ES-I3 (cell line): Measurements from ENCODE around the gene BRINP3.
"Not testable (repeated sequence)": the region's sequence is repeated elsewhere in the genome, so short reads cannot be mapped to it uniquely, and the experiment has no call there.

Experiments
- H3K36me3 ChIP-seq: 2 replicates; pipeline ENCODE4 v1.6.1; 2013; ENCODE audit warnings: mild to moderate bottlenecking, low read length, control low read depth, moderate library complexity; ENCODE audit not compliant: insufficient read depth
- H3K4me1 ChIP-seq: 2 replicates; pipeline ENCODE4 v1.6.1; 2013; ENCODE audit warnings: mild to moderate bottlenecking, control low read depth, low read length; ENCODE audit not compliant: insufficient read depth
- H3K9ac ChIP-seq: 2 replicates; pipeline ENCODE4 v1.6.1; 2013; ENCODE audit warnings: low read depth, mild to moderate bottlenecking, low read length, moderate library complexity
- H3K9me3 ChIP-seq: 2 replicates; pipeline ENCODE4 v1.6.1; 2013; ENCODE audit warnings: mild to moderate bottlenecking, low read length, moderate library complexity; ENCODE audit not compliant: control insufficient read depth, insufficient read depth

Gene BRINP3

GRCh38 chr1:190124068-190124467 lies 353.6 kb downstream of the BRINP3 start:
- H3K4me1 ChIP-seq, result no peaks in the 10 kb centered on the region
- no peak overlapping the region for H3K9ac ChIP-seq
- H3K36me3 ChIP-seq, result no peaks in the 10 kb centered on the region
- H3K9me3 ChIP-seq, result no peaks in the 10 kb centered on the region

- H3K9me3 ChIP-seq, H3K4me1 ChIP-seq: not testable (repeated sequence)
These were observed 357.1 kb downstream of the BRINP3 start for GRCh38 chr1:190120564-190120963.

GRCh38 chr1:190119683-190120082 lies 358.0 kb downstream of the BRINP3 start:
- no peaks in the 10 kb centered on the region; the same call in 1 of the 2 replicates for H3K4me1 ChIP-seq
- H3K9me3 ChIP-seq, result no peaks in the 10 kb centered on the region
- H3K9ac ChIP-seq, result no peak overlapping the region
- H3K36me3 ChIP-seq, result no peaks in the 10 kb centered on the region

More at GRCh38 chr1:190120564-190120963, 357.1 kb downstream of the BRINP3 start:
- H3K9ac ChIP-seq, H3K36me3 ChIP-seq: not testable (repeated sequence)

- Histone ChIP-seq H3K9me3 (no peaks in the 10 kb centered on the region), H3K36me3 (no peaks in the 10 kb centered on the region), H3K9ac (no peak overlapping the region), H3K4me1 (no peaks in the 10 kb centered on the region; the same call in 1 of the 2 replicates)
These were observed 360.7 kb downstream of the BRINP3 start for GRCh38 chr1:190116921-190117320.

GRCh38 chr1:190104961-190105360 lies 372.7 kb downstream of the BRINP3 start:
- Histone ChIP-seq H3K9ac (no peak overlapping the region), H3K36me3 (no peaks in the 10 kb centered on the region), H3K4me1 (no peaks in the 10 kb centered on the region), H3K9me3 (no peaks in the 10 kb centered on the region)

GRCh38 chr1:190102757-190103326 lies 374.8 kb downstream of the BRINP3 start:
- H3K4me1 ChIP-seq, result no peaks in the 10 kb centered on the region
- no peaks in the 10 kb centered on the region for H3K36me3 ChIP-seq
- H3K9ac ChIP-seq, result no peak overlapping the region
- no peaks in the 10 kb centered on the region for H3K9me3 ChIP-seq

DNA sequence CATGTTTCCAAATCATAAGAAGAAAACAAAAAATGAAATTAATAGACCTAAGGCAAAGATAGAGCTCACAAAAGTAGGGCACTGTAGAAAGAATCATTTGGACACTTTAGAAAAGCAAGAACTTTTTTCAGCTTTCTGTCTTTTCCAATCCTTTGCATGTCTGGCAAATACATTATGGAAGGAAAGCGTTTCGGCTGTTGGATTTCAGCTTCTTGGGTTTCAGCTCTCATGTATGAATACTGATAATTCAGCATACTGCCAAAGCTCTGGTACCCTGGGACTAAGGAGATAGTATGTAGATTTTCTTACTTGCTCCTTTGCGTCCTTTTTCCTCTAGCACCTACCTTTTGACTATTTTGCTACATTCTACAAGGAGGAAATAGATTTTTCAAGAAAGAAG lies 375.9 kb downstream of the BRINP3 start:
- no peak overlapping the region for H3K9ac ChIP-seq
- H3K36me3 ChIP-seq, result no peaks in the 10 kb centered on the region
- no peaks in the 10 kb centered on the region for H3K4me1 ChIP-seq
- no peaks in the 10 kb centered on the region for H3K9me3 ChIP-seq

GRCh38 chr1:190098756-190099155 lies 378.9 kb downstream of the BRINP3 start:
- Histone ChIP-seq H3K9me3 (no peaks in the 10 kb centered on the region), H3K9ac (no peak overlapping the region), H3K36me3 (no peaks in the 10 kb centered on the region), H3K4me1 (no peaks in the 10 kb centered on the region)

- no peak overlapping the region for H3K9ac ChIP-seq
These were observed 379.6 kb downstream of the BRINP3 start for GRCh38 chr1:190098107-190098506.

GRCh38 chr1:190095596-190095995 lies 382.1 kb downstream of the BRINP3 start:
- Histone ChIP-seq H3K36me3 (no peaks in the 10 kb centered on the region), H3K4me1 (no peaks in the 10 kb centered on the region), H3K9ac (no peak overlapping the region), H3K9me3 (no peaks in the 10 kb centered on the region)

More at GRCh38 chr1:190098107-190098506, 379.6 kb downstream of the BRINP3 start:
- Histone ChIP-seq H3K4me1 (no peaks in the 10 kb centered on the region), H3K9me3 (no peaks in the 10 kb centered on the region), H3K36me3 (no peaks in the 10 kb centered on the region)

DNA sequence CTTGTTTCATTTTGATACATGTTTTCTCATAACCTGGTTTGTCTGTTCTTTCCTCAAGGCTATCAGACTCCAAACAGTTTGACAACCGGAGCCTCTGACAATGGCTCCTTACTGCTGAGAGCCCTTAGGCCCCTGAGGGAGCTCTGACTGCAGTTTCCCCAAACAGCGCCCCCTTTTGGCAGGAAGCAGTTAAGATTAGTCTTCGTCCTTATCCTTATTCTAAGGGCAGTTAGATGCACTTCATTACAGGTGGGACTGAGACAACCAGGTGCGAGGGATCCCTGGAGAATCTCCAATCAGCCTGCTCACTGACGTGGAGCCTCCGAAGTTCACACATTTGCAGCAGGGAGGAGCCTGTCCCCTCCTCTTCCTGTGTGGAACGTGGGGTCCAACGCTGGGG lies 393.1 kb downstream of the BRINP3 start:
- Histone ChIP-seq H3K9ac (no peak overlapping the region), H3K4me1 (no peaks in the 10 kb centered on the region), H3K9me3 (no peaks in the 10 kb centered on the region), H3K36me3 (no peaks in the 10 kb centered on the region)

DNA sequence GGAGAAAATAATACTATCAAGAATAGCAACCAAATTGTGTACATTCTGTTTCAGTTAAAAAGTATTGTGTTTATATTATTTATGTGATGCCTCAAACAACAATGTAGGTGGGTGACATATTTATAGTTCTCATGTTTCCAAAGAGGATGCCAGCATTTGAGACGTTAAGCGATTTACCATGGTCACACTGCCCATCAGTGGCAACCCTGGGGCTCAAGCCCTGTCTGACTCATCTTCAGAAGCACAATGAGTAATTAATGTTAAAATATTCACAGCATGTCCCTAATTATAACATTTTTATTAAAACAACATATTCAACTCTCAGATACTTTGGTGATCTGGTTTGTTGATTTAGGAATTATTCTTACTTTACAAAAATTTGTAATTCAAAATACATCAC lies 409.4 kb downstream of the BRINP3 start:
- no peaks in the 10 kb centered on the region for H3K36me3 ChIP-seq
- H3K9me3 ChIP-seq, result no peaks in the 10 kb centered on the region
- no peaks in the 10 kb centered on the region for H3K4me1 ChIP-seq
- H3K9ac ChIP-seq, result no peak overlapping the region

GRCh38 chr1:190067592-190067991 lies 410.1 kb downstream of the BRINP3 start:
- Histone ChIP-seq H3K9me3 (no peaks in the 10 kb centered on the region), H3K9ac (no peak overlapping the region), H3K36me3 (no peaks in the 10 kb centered on the region), H3K4me1 (no peaks in the 10 kb centered on the region)

GRCh38 chr1:190066011-190066410 lies 411.7 kb downstream of the BRINP3 start:
- Histone ChIP-seq H3K4me1 (no peaks in the 10 kb centered on the region), H3K9me3 (no peaks in the 10 kb centered on the region), H3K36me3 (no peaks in the 10 kb centered on the region), H3K9ac (no peak overlapping the region)

DNA sequence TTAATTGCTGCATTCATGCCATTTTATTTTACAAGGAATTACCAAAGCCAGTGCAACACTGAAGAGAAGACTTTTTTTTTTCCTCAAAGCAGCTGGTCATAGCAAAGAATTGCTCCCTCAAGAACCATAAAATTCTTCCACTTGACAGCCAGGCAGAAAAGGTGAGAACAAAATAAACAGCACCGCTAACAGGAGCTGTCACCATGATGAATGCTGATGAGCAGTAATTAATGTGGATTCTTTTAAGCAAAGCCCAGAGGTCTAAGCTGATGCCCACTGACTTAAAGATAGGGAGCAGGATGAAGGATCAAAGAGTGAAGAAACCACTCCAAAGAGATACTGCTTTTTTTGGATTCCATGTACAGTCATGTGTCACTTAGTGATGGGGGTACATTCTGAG lies 428.4 kb downstream of the BRINP3 start:
- H3K36me3 ChIP-seq, result no peaks in the 10 kb centered on the region
- no peaks in the 10 kb centered on the region for H3K4me1 ChIP-seq
- H3K9ac ChIP-seq, result no peak overlapping the region
- H3K9me3 ChIP-seq, result no peaks in the 10 kb centered on the region
